GM18526 (cell line): ENCODE measurements around the gene KCNE4.

Experiments used
- POLR2A ChIP-seq: IDR thresholded peaks from 3 replicates; pipeline ENCODE4 v1.6.1; 2011; ENCODE audit not compliant: insufficient read length; ENCODE audit errors: extremely low read depth

Gene KCNE4

GRCh38 chr2:223047260-223047761 is 4.7 kb upstream of the KCNE4 start:
- TF ChIP-seq POLR2A, result no peak

- no peak for TF ChIP-seq POLR2A
Measured at GRCh38 chr2:223048519-223048918, 3.5 kb upstream of the KCNE4 start.

GRCh38 chr2:223049356-223049755 is 2.6 kb upstream of the KCNE4 start:
- TF ChIP-seq POLR2A, result no peak

GRCh38 chr2:223050188-223050587 is 1.8 kb upstream of the KCNE4 start:
- no peak for TF ChIP-seq POLR2A

GRCh38 chr2:223050900-223051504 is 988 bp upstream of the KCNE4 start:
- no peak for TF ChIP-seq POLR2A

- no peak for TF ChIP-seq POLR2A
Measured at GRCh38 chr2:223052548-223053483, 826 bp downstream of the KCNE4 start.

GRCh38 chr2:223053484-223054192 is 1.6 kb downstream of the KCNE4 start:
- TF ChIP-seq POLR2A, result no peak

GRCh38 chr2:223054193-223054781 is 2.3 kb downstream of the KCNE4 start:
- TF ChIP-seq POLR2A, result no peak

GRCh38 chr2:223055140-223055539 is 3.1 kb downstream of the KCNE4 start:
- TF ChIP-seq POLR2A, result no peak

- TF ChIP-seq POLR2A, result no peak
Measured at GRCh38 chr2:223055836-223056235, 3.8 kb downstream of the KCNE4 start.

- TF ChIP-seq POLR2A, result no peak
Measured at GRCh38 chr2:223056701-223057418, 4.9 kb downstream of the KCNE4 start.

- TF ChIP-seq POLR2A, result no peak
Measured at GRCh38 chr2:223057569-223057968, 5.6 kb downstream of the KCNE4 start.

GRCh38 chr2:223058952-223059716 is 7.1 kb downstream of the KCNE4 start:
- TF ChIP-seq POLR2A, result no peak
